H1 (cell line): ENCODE data around the gene PARK7. TPM values are rescaled to one million over a fixed set of nuclear protein-coding genes. Genes with fewer than 3 reads are reported as not detected.

ENCODE experiments used
- EGR1 ChIP-seq: IDR thresholded peaks from 2 replicates; pipeline ENCODE4 v1.6.1; 2011; ENCODE audit warnings: low read depth, low read length, borderline replicate concordance
- EP300 ChIP-seq, 2 experiments: IDR thresholded peaks; 1 replicate in 1 of 2; 2 replicates in 1 of 2; pipeline ENCODE4 v1.6.1; 2011 to 2012; ENCODE audit warnings: low read depth in 2 of 2, low read length in 2 of 2, mild to moderate bottlenecking in 2 of 2, borderline replicate concordance in 1 of 2, inconsistent platforms in 1 of 2, moderate library complexity in 1 of 2
- GABPA ChIP-seq: IDR thresholded peaks from 2 replicates; pipeline ENCODE4 v1.6.1; 2011; ENCODE audit warnings: mild to moderate bottlenecking, low read length, moderate library complexity, borderline replicate concordance; ENCODE audit not compliant: insufficient read depth
- POLR2AphosphoS5 ChIP-seq: IDR thresholded peaks from 2 replicates; pipeline ENCODE4 v1.6.1; 2011; ENCODE audit warnings: low read depth, low read length
- SIX5 ChIP-seq: IDR thresholded peaks from 2 replicates; pipeline ENCODE4 v1.6.1; 2011; ENCODE audit warnings: mild to moderate bottlenecking, low read depth, low read length
- polyA plus RNA-seq, 7 experiments: library from polyadenylated mRNA; depleted of rRNA in 3 of 7; stranded (reverse) in 5 of 7; unstranded in 2 of 7; fragments of >200 nt in 5 of 7; fragments of 200-250 nt in 2 of 7; gene quantifications; 1 replicate in 5 of 7; 2 replicates in 1 of 7; 4 replicates in 1 of 7; pipeline versions ENCODE4 v1.2.1 to v1.2.3, GENCODE V29; 2011 to 2013; ENCODE audit warnings: missing spikeins in 2 of 7, mixed read lengths in 2 of 7
- total RNA-seq: library from RNA; stranded (reverse); fragmentation: NEBNext Ultra II Directional; extraction: Animal tissue kit (Norgen Biotek cat#: 25700); gene quantifications from 2 replicates; pipeline ENCODE4 v1.2.1, GENCODE V29; 2021

PARK7 gene
- total and polyA plus RNA-seq, 2 of the 8 experiments (the other 6 are each of a cell fraction or from before 2014, with no cell fraction given): 206 to 383 TPM

DNA sequence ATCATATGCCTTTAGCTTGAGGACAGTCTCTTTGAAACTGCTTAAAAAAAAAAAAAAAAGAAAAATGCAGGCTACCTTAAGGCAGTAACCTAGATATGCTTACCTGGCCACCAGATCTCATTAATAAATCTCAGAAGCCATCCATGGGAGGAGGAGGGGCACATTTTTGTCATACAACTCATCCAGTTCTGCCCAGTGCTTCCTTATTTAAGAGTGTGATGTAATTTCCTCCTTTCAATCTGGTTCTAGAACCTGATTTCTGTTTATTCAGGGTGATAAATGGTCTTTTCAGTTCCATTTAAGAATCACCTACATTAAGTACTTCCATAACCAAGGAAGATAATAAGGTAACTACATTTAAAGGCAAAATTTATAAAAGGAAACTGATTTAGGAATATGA lies 58.5 kb downstream of the PARK7 start (continued):
- TF ChIP-seq POLR2AphosphoS5: no peak
- TF ChIP-seq SIX5: no peak
- no peak for TF ChIP-seq EGR1
- no peak for TF ChIP-seq EP300 (IDR thresholded peaks at IDR 0.05; ENCODE audit: borderline replicate concordance in 1 of 2, low read depth in 2 of 2, low read length in 2 of 2)
- TF ChIP-seq GABPA: no peak
- TF ChIP-seq, all 59 proteins: peak for 0
